NB4 (cell line): ENCODE data around the gene KPNB1.

Experiments used
- DNase-seq: peaks from one replicate; pipeline ENCODE4 v3.0.0; 2010; ENCODE audit warnings: low read depth
- H3K4me3 ChIP-seq: one replicate; pipeline ENCODE4 v1.5.1; 2011; ENCODE audit warnings: mild to moderate bottlenecking, low read depth, low read length, moderate library complexity
- MYC ChIP-seq: IDR thresholded peaks from 2 replicates; pipeline ENCODE4 v1.6.1; 2011; ENCODE audit warnings: low read depth, low read length
- POLR2A ChIP-seq: IDR thresholded peaks from 2 replicates; pipeline ENCODE4 v1.6.1; 2011; ENCODE audit warnings: mild to moderate bottlenecking; ENCODE audit not compliant: insufficient read length; ENCODE audit errors: extremely low read depth
- TF ChIP-seq, protein P1 (sequence below): IDR thresholded peaks from one replicate; pipeline ENCODE4 v1.5.1; 2012; ENCODE audit warnings: low read depth, low read length
- TF ChIP-seq, protein P2 (sequence below): IDR thresholded peaks from 2 replicates; pipeline ENCODE4 v1.6.1; 2011; ENCODE audit warnings: low read depth, low read length

Gene KPNB1

DNA sequence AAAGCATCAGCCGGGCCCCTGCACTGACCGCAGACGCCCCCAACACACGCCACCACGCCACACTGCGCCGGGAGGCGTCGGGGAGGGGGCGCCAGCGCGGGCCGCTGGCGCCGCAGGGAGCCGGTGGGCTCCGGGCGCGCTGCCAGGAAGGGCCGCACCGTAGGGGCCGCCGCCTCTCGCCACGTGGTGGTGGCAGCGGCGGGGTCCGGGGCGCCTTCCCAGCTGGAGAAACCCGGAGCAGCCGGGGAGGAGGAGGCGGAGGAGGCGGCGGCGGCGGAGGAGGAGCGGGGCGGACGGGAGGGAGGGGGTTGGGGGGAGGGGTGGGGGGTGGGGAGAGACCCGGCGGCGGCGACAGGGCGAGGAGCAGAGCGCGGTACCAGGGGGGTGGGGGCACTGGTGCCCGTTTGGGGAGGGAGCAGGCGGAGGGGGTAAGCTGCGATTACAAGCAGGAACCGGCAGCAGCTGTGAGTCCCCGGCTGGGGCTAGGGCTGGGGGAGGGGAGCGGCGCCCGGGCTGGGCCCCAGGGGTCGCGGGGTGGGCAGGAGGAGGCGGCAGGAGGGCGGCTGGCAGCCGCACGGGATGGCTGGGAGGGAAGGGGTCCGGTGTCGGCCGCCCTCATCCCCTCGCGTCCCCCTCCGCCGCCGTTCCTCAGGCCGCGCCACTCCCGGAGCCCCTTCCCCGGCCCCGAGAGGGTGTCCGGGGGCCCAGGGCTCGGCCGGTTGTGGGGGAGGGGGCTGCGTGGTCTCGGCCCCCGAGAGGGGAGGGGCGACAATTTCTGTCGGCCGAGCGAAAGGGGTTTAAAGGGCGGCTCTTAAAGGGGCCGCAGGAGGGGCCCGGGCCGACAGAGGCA, 44.2 kb downstream of the KPNB1 start, which contains the start of gene TBKBP1:
TSS of gene TBKBP1 (plus strand) at position 431 of the 850 bp plus-strand sequence. CDS start 1,952 bp downstream, outside the sequence.
- H3K4me3 ChIP-seq, result peak within 1 kb of the TSS; percentile 77
- TF ChIP-seq MYC (no peak; the same call in 1 of the 2 replicates), POLR2A (no peak)
- TF ChIP-seq, protein P1, sequence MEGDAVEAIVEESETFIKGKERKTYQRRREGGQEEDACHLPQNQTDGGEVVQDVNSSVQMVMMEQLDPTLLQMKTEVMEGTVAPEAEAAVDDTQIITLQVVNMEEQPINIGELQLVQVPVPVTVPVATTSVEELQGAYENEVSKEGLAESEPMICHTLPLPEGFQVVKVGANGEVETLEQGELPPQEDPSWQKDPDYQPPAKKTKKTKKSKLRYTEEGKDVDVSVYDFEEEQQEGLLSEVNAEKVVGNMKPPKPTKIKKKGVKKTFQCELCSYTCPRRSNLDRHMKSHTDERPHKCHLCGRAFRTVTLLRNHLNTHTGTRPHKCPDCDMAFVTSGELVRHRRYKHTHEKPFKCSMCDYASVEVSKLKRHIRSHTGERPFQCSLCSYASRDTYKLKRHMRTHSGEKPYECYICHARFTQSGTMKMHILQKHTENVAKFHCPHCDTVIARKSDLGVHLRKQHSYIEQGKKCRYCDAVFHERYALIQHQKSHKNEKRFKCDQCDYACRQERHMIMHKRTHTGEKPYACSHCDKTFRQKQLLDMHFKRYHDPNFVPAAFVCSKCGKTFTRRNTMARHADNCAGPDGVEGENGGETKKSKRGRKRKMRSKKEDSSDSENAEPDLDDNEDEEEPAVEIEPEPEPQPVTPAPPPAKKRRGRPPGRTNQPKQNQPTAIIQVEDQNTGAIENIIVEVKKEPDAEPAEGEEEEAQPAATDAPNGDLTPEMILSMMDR, result no peak
- TF ChIP-seq, protein P2, sequence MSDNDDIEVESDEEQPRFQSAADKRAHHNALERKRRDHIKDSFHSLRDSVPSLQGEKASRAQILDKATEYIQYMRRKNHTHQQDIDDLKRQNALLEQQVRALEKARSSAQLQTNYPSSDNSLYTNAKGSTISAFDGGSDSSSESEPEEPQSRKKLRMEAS, result peak; percentile 22; the same call in 1 of the 2 replicates
- peak; percentile 91 for DNase-seq

DNA sequence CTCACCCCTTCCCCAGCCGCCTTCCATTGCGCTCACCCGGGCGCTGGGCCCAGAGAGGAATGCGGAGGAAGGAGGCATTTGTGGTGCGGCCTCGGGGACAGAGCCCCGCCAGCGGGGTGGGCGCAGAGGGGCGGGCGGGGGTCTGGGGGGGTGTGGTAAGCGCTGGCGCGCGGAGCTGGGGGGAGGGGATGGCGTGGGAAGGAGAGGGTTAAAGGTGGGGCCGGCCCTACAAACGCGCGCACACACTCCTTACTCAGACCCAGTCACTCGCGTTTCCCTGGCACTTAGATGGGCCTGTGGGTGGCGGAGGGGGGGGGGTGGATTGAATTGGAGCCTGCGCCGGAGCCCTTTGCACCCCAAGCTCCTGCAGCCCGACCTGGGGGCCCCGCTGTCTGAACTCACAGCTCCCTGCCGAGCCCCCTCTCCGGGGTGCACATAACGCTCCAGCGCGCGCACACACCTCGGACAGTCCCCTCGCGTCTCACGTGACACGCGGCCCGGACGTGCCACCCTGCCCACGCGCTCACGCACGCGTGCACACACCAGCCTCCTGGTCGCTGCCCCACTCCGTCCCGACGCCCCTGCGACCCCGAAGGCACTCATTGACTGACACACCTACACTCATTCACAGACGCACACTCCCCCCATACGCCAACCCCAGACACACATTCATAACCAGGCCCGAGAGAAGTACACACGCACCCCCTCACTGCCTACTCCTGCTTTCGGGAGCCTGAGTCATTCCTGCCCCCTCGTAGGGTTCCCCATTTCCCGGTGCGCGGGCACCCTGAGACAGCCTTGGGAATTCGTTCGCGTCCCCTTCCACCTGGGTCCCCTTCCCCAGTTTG, 45.1 kb downstream of the KPNB1 start:
- peak overlapping the region; percentile 77 for H3K4me3 ChIP-seq
- TF ChIP-seq MYC (peak; percentile 70), POLR2A (peak; percentile 27)
- TF ChIP-seq, protein P1, result no peak
- TF ChIP-seq, protein P2, result peak; percentile 85
- DNase-seq, result peak; percentile 80

DNA sequence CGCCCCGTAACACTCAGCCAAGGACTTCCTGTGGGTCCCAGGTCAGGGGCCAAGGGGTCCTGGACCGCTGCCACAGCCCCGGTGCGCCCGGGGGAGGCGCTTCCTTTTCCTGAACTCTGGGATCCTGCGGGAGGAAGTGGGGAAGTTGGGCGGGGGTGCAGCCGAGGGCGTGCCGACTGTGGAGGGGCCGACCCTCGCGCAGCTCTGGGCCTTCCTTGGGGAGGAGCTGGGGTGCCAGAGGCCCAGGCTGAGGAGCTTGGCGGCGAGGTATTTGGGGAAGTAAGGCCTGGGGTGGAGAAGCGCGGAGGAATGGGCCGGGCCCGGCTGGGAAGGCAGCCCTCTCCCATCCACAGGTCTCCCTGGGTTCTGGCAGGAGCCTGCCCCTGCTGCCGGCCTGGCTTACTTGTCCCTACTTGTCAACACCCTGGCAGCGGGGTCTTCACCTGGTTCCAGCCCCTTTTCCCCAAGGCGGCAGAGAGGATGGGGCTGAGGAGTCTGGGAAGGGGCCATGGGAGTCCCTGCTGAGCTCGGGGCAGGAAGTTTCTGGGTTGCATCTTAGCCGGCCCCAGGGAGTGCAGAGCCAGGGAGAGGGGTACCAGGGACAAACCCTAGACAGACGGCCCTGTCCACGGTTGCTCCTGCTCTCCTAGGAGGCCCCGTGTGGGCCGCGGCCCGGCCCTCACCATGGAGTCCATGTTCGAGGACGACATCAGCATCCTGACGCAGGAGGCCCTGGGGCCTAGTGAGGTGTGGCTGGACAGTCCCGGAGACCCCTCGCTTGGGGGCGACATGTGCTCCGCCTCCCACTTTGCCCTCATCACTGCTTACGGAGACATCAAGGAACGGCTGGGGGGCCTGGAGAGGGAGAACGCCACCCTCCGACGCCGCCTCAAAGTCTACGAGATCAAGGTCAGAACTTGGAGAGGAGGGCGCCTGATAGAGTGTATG, 46.0 kb downstream of the KPNB1 start:
- H3K4me3 ChIP-seq, result peak overlapping the region; percentile 77
- DNase-seq, result peak; percentile 92
- TF ChIP-seq MYC, result no peak
- TF ChIP-seq, protein P2, result no peak
- TF ChIP-seq, protein P1, result no peak
- TF ChIP-seq POLR2A, result no peak

DNA sequence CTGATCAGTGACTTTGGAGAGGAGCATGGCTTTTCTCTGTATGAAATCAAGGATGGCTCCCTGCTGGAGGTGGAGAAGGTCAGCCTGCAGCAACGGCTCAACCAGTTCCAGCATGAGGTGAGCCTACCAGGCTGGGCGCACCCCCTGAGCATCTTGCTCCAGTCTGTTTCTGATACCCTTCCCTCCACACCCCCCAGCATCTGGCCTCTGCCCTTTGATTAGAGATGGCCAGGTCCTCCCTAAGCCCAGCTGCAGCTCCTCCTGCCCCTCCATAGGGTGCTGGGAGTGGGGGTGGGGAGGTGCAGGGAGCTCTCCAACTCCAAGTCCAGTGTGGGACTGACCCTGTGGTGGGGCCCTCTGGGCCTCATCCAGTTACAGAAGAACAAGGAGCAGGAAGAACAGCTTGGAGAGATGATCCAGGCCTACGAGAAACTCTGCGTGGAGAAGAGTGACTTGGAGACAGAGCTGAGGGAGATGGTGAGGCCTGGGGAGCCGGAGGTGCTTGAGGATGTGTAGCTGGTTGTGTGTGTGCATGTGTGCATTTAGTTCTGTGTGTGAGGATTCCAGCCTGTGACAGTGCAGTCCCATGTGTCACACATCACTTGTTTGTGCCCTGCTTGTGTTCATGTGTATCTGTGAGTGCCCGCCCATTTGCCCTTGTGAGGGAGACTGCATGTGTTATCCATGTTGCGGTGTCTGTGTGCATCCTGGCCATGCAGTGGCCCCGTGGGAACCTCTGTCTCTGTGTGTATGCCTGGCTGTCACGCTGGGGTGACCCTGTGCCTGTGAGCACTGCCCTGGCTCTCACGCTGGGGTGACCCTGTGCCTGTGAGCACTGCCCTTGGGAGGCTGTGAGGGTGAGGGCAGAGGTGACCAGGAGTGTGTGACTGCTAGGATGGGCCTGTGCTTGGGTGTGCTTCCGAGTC, 47.3 kb downstream of the KPNB1 start:
- DNase-seq, result no peak
- TF ChIP-seq, protein P1, result no peak
- TF ChIP-seq, protein P2, result no peak
- TF ChIP-seq POLR2A (no peak), MYC (no peak)
- H3K4me3 ChIP-seq, result no peak overlapping the region
